Measurements from ENCODE around the gene HSF2BP.

HSF2BP gene

GRCh38 chr21:43648171-43648570, 11.1 kb downstream of the HSF2BP start:
- DNase-seq, result no peak

GRCh38 chr21:43646550-43647260, 12.6 kb downstream of the HSF2BP start:
- peak; percentile 84 for DNase-seq

- no peak for DNase-seq
Observed at GRCh38 chr21:43645976-43646375, 13.3 kb downstream of the HSF2BP start.

DNA sequence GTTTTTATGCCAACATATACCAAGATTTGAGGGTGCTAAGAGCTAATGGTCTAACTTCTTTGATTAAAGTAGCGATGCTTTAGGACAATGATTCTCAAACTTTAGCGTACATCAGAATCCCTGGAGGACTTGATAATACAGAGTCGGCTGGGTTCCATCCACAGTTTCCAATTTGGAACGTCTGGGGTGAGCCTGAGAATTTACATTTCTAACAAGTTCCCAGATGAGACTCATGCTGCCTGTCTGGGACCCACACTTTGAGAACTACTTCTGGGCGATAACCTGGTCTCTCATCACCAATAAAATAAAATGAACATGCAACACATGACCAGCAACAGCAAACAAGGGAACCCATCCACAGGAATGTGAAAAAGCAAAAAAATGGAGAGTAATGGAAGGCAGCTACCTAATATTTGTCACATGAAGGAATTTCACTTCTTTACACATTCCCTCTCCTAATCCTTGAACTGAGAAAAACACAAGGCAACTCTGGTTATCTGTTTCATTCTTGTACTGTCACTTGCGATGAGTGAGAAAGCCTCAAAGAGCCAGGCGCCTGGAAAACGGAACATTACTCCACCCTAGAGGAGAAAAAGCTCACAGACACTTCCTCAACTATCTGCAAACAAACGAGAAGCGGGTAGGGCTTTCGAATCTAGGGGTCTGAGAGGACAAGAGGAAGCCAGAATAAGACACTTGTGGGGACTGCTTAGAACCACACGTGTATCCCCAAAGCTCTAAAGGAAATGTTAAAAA, 14.0 kb downstream of the HSF2BP start:
- peak; percentile 29 for DNase-seq

DNA sequence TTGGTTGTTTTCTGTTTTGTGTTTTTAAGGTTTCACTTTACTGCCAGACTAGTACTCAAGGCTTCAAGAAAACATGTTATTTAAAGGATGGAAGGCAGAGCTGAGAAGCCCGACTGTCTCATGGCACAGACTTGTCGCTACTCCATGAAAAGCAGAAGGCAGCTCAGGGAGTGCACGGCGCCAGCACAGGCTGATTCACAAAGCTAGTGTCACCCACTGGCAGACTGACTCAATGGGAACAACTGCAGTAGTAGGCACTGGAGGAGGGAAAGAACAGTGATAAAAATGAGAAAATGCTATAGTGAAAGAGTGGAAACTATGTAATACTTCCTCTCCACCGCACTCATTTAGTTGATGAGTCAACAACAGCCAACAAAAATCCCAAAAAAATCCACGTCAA, 14.7 kb downstream of the HSF2BP start:
- DNase-seq, result no peak

GRCh38 chr21:43644071-43644470, 15.2 kb downstream of the HSF2BP start:
- no peak for DNase-seq

GRCh38 chr21:43643193-43643592, 16.1 kb downstream of the HSF2BP start:
- DNase-seq, result no peak

DNA sequence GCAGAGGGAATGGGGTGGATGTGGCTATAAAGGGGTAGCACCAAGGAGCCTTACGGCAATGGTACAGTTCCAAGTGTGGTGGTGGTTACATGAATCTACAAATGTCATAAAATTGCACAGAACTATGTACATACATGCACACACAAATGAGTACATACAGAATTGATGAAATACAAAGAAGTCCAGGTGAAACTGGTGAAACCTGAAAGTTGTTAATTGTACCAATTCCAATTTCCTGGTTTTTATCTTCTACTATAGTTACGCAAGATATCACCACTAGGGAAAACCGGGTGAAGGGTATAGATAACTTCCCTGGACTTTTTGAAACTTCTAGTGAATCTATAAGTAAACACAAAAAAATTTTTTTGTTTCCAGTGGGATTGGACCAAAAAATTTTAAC, 18.9 kb downstream of the HSF2BP start:
- DNase-seq, result no peak

DNA sequence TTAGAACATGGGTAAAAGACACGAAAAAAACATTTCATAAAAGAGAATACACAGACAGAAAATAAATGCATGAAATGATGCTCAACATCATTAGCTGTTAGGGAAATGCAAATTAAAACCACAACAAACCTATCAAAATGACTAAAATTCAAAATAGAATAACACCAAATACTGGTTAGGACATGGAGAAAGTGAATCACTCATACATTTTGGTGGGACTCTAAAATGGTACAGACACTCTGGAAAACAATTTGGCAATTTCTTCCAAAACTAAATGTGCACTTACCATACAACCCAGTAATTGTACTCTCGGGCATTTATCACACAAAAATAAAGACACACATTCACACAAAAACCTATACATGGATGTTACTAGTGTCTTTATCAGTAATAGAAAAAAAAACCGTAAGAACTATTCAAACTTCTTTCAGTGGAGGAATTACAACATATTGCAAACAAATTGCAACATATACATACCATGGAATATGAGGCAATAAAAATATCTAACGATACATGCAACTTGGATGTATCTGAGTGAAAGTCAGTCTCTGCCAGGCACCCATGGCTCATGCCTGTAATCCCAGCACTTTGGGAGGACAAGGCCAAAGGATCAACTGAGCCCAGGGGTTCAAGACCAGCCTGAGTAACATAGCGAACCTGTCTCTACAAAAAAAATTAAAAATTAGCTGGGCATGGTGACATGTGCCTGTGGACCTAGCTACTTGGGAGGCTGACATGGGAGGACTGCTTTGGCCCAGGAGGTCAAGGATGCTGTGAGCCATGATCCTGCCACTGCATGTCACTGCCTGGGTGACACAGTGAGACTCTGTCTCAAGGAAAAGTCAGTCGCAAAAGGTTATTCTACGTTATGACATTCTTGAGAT, 19.6 kb downstream of the HSF2BP start:
- DNase-seq, result no peak

GRCh38 chr21:43637530-43638158, 21.6 kb downstream of the HSF2BP start:
- DNase-seq, result no peak

- no peak for DNase-seq
Observed at GRCh38 chr21:43635436-43635835, 23.9 kb downstream of the HSF2BP start.

- DNase-seq, result no peak
Observed at GRCh38 chr21:43634618-43635017, 24.7 kb downstream of the HSF2BP start.

DNA sequence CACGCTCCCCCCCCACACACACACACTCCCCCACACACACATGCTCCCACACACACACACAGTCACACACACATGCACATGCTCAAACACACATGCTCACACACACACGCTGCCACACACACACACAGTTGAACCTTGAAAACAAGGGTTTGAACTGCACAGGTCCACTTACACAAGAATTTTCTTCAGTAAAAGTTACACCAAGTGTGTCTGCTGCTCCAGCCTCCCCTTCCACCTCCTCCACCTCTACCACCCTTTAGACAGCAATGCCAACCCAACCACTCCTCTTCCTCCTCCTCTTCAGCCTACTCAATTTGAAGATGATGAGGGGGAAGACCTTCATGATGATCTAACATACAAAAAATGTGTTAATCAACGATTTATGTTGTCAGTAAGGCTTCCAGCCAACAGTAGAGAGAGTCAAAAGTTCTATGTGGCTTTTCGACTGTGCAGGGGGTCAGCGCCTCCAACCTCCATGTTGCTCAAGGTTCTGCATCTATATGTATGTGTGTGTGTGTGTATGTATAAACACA, 26.8 kb downstream of the HSF2BP start:
- DNase-seq, result no peak

GRCh38 chr21:43631411-43632107, 27.7 kb downstream of the HSF2BP start:
- no peak for DNase-seq

DNA sequence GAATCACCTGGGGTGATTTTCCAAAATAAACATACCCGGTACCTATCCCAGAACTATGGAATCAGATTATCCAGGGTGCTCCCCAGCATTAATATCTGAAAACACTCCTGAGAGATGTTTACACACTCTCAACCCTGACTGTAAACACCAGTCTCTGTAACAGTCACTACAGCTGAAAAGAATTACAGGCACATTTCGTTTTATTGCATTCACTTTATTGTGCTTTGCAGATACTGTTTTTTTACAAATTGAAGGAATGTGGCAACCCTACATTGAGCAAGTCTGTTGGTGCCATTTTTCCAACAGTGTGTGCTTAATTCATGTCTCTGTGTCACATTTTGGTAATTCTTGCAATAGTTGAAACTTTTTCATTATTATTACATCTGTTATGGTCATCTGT, 31.8 kb downstream of the HSF2BP start:
- DNase-seq, result no peak

GRCh38 chr21:43626390-43626789, 32.9 kb downstream of the HSF2BP start:
- DNase-seq, result no peak

DNA sequence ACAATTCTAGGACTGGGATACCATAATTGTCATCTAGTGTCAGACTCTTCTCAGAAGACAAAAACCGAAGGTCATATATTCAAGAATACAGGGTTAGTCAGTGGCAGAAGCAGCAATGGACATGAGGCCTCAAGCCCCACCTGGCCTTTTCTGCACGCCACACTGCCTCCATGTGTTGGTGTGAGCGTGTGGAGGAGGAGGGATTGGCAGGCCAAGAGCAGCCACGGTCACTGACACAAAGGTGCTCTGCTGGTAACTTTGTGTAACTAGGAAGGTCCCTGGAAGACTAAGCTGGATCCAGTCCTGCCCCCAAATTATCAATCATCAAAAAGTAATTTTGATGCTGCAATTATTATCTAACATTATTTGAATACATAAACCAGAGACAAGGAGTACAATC, 34.9 kb downstream of the HSF2BP start:
- DNase-seq, result no peak

GRCh38 chr21:43623588-43623987, 35.7 kb downstream of the HSF2BP start:
- no peak for DNase-seq

- DNase-seq, result no peak
Observed at GRCh38 chr21:43622796-43623195, 36.5 kb downstream of the HSF2BP start.

GRCh38 chr21:43619856-43620255, 39.4 kb downstream of the HSF2BP start:
- no peak for DNase-seq

DNA sequence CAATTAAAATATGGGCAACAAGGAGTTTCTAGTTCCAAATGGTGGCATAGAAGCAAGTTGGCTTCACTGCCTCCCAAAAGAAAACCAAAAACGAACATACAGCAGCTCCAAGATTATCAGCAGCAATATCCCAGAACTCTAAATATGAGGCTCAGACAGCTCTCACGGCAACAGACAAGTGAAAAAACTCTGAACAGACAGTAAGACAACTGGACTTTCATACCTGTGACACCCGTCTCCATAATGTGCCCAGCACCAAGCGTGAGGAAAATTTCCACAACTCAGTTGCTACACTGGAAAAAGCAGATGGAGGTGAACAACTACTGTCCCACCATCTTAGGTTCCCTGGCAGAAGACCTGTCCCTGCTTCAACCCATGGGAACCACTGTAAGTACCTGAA, 39.9 kb downstream of the HSF2BP start:
- no peak for DNase-seq

GRCh38 chr21:43618940-43619339, 40.3 kb downstream of the HSF2BP start:
- no peak for DNase-seq

Data from CD4-positive, alpha-beta T cell treated with Interleukin-4 for 4 hours (primary cell).